SK-N-DZ (cell line): ENCODE measurements around the gene PIK3CB.
"Not testable (repeated sequence)": the region's sequence is repeated elsewhere in the genome, so short reads cannot be mapped to it uniquely, and the experiment has no call there.

Experiments used
- DNase-seq: peaks from one replicate; pipeline ENCODE4 v3.0.0-alpha.2; 2015; ENCODE audit warnings: low spot score

PIK3CB gene

DNA sequence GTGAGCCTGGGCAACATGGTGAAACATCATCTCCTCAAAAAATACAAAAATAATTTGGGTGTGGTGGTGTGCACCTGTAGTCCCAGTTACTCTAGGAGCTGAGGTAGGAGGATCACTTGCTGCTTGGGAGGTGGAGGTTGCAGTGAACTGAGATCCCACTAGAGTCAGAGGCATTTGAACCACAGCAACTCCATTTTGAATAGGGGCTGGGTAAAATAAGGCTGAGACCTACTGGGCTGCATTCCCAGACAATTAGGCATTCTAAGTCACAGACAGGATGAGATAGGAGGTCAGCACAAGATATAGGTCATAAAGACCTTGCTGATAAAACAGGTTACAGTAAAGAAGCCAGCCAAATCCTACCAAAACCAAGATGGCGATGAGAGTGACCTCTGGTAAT lies 12.1 kb upstream of the PIK3CB start:
- not testable (repeated sequence) for DNase-seq

DNA sequence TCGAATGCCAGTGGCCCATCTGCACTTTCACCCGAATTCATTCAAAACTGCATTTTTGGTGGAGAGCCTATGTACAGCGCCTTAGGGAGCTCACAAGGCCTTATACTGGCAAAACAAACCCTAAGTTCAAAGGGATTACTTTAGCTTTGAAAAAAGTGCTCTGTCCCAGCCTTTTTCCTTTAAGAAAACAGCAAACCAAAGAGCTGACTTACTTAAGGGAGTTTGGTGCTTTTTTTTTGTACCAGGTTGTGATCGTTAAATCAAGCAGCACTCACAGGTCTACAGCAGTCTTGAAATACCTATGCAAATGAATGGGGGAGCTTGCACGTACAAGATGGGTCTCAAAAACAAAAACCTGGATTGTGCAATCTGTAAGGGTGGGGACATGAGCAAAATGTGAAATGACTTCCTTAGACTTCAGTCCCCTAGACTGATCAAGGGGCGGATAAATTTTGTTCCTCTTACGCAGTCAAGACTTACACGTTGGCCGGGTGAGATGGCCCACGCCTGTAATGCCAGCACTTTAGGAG lies 11.6 kb upstream of the PIK3CB start:
- no peak for DNase-seq

GRCh38 chr3:138845771-138846173 lies 11.0 kb upstream of the PIK3CB start:
- DNase-seq, result no peak

GRCh38 chr3:138845181-138845601 lies 10.5 kb upstream of the PIK3CB start:
- no peak for DNase-seq

DNA sequence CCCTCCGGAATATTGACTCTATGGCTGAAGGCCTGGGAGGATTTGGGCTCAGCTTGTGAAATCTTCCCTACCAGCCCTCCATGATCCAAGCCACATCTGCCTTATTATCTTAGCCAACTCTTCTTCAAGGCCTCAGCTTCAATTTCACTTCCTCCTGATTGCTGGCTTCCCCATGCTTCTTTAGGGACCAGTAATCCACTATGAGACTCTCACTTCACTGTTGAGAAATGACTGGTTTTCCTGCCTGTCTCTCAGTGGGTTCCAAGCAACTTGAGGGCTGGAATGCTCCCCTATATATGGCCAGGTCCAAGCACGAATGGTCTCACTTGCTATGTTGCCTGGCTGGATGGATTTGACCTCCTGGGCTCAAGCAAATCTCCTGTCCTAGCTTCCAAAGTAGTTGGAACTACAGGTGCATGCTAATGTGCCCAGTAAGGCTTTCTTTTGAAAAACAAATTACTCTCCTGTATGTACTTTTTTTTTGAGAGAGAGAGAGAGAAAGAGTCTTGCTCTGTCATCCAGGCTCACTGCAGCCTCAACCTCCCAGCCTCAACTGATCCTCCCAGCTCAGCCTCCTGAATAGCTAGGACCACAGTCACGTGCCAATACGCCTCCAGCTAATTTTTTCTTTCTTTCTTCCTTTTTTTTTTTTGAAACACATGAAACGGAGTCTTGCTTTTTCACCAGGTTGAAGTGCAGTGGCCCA lies 7.9 kb upstream of the PIK3CB start:
- no peak for DNase-seq

GRCh38 chr3:138838385-138838784 lies 3.7 kb upstream of the PIK3CB start:
- not testable (repeated sequence) for DNase-seq

DNA sequence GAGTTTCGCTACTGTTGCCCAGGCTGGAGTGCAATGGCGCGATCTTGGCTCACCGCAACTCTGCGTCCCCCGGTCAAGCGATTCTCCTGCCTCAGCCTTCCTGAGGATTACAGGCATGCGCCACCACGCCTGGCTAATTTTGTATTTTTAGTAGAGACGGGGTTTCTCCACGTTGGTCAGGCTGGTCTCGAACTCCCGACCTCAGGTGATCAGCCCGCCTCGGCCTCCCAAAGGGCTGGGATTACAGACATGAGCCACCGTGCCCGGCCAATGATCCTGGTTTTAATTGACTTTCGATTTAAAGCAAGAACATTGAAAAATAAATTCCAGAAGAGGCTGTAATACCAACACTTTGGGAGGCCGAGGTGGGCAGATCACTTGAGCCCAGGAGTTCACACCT lies 1.1 kb upstream of the PIK3CB start:
- not testable (repeated sequence) for DNase-seq

DNA sequence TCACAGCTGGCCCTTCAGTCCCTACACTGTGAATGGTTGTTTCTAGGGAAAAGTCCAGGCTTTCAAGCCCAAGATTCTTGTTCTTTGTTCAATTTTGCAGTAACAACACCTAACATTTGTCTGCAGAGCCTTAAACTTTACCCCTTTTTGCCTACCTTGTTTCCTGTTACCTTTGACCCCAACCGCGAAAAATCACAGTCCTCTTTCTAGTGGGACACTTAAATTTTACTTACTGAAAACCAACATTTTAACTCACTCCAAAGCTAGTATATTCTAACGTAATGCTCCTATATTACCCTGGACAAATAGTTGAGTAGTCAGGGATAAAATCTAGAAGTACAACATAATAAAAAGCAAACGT lies 649 bp upstream of the PIK3CB start:
- DNase-seq, result no peak

GRCh38 chr3:138833899-138834595 lies 681 bp downstream of the PIK3CB start:
- DNase-seq, result peak; percentile 70

DNA sequence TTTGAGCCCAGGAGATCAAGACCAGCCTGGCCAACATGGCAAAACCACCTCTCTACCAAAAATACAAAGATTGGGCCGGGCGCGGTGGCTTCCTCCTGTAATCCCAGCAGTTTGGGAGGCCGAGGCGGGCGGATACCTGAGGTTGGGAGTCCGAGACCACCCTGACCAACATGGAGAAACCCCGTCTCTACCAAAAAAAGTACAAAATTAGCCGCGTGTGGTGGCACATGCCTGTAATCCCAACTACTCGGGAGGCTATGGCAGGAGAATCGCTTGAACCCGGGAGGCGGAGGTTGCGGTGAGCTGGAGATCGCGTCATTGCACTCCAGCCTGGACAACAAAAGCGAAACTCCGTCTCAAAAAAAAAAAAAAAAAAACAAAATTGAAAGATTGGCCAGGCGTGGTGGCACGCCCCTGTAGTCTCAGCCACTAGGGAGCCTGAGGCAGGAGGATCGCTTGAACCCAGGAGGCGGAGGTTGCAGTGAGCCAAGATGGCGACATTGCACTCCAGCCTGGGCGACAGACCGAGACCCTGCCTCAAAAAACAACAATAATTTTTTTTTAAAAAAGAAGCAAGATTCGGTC lies 2.2 kb downstream of the PIK3CB start:
- not testable (repeated sequence) for DNase-seq

DNA sequence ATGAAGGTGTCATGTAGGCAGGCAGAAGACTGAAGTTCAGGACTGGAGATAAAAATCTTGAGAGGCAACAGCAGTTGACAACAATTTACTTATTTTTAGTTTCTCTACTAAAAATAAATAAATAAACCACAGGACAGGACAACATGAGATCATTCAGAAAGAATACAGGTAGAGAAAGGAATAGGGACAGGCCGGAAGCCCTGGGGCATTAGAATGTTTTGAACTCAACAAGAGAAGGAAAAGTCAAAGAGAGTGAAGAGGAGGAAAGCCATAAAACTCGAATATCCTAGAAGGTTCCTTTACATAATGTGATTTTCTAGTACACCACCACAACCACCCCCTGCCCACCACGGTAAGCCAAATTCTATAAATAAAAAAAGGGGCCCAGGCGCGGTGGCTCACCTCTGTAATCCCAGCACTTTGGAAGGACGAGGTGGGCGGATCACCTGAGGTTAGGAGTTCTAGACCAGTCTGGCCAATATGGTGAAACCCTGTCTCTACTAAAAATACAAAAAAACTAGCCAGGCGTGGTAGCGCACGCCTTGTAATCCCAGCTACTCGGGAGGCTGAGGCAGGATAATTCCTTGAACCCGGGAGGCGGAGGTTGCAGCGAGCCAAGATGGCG lies 4.7 kb downstream of the PIK3CB start:
- no peak for DNase-seq

DNA sequence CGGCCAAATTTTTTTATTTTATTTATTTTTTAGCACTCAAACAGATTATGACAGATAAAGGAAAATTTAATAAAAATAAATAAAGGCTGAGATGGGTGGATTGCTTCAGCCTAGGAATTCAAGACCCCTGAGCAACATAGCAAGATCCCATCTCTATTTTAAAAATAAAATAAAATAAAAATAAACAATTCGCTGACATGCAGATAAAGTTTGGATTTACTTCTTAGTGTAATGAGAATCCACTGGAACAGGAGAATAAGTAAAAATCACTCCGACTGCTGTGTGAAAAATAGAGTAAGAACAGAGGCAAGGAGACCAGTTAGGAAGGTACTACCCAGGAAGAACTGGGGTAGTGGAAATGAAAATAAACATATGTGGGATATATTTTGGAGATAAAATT lies 5.6 kb downstream of the PIK3CB start:
- no peak for DNase-seq

DNA sequence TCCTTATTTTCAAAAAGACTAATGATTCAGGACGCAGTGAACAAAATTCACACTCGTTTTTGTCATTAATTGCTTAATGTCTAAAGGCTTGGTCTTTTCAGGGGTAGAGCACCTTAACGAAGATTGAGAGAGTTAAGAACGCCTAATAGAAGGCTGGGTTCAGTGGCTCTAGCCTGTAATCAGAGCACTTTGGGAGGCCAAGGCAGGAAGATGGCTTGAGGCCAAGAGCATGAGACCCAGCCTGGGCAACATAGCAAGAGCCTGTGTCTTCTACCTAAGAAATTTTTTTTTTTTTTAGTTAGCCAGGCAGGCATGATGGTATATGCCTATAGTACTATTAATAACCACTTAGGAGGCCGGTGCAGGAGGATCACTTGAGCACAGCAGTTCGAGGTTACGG lies 7.5 kb downstream of the PIK3CB start:
- DNase-seq, result no peak

- DNase-seq, result no peak
Measured at GRCh38 chr3:138825336-138825735, 9.4 kb downstream of the PIK3CB start.

- DNase-seq, result no peak
Measured at GRCh38 chr3:138824114-138824506, 10.6 kb downstream of the PIK3CB start.

GRCh38 chr3:138820379-138820778 lies 14.3 kb downstream of the PIK3CB start:
- not testable (repeated sequence) for DNase-seq

DNA sequence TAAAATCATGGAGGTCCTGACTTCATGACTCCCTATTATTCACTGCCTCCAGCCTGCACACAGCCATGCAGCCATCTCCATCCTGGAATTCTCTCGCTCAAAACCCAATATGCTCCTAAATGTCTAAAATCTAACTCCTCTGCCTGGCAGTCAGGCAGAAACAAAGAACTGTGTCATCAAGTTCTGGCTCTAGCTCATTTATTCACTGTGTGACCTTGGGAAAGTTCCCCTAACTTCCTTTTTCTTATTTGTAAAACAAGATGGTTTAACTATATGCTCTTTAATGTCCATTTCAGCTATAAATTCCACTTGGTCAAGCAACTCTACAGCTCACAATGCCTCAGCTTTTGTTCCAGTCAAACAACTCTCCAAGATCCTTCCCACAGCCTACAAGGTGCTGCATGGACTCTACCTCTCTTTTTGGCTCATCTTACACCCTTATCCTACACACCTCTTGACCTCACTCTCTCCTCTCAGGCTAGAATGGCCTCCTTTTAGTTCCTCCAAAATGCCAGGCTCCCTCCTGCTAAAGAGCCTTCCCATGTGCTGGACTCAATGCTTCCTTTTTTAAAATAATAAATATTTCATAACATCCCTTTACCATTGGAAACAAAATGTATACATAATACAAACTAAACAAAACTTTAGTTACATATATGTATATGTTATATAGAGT lies 16.4 kb downstream of the PIK3CB start:
- no peak for DNase-seq

DNA sequence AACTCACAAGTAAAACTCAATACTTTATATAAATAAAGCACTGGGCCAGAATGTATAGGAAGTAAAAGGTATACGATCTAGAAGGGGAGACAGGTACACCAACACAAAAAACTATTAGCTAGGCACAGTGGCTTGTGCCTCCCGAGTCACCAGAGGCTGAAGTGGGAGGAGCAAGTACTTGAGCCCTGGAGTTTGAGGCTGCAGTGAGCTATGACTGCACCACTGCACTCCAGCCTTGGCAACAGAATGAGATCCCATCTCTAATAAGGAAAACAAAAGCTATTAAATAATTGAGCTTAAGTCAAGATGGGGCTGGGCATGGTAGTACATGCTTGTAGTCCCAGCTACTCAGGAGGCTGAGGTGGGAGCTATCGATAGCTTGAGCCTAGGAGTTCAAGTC lies 17.0 kb downstream of the PIK3CB start:
- DNase-seq, result no peak

GRCh38 chr3:138812806-138813205 lies 21.9 kb downstream of the PIK3CB start:
- no peak for DNase-seq

GRCh38 chr3:138809500-138810256 lies 25.1 kb downstream of the PIK3CB start:
- no peak for DNase-seq
